GM10266 (cell line): ENCODE measurements around the gene MSL3B.

Experiments
- DNase-seq: peaks from one replicate; pipeline ENCODE4 v3.0.0; 2012; ENCODE audit errors: extremely low spot score
- CTCF ChIP-seq: IDR thresholded peaks from 2 replicates; pipeline ENCODE4 v1.5.1; 2012; ENCODE audit warnings: mild to moderate bottlenecking, low read depth; ENCODE audit not compliant: control insufficient read depth, insufficient read depth; ENCODE audit errors: missing control alignments

The MSL3B gene

GRCh38 chr2:233828546-233829192 is 39.5 kb downstream of the MSL3B start:
- no peak for DNase-seq
- no peak for TF ChIP-seq CTCF

GRCh38 chr2:233824373-233824772 is 43.8 kb downstream of the MSL3B start:
- no peak for DNase-seq
- no peak for TF ChIP-seq CTCF

GRCh38 chr2:233823731-233824121 is 44.5 kb downstream of the MSL3B start:
- no peak for TF ChIP-seq CTCF
- DNase-seq = no peak

- TF ChIP-seq CTCF = no peak
- DNase-seq = no peak
Observed at GRCh38 chr2:233822781-233823730, 45.1 kb downstream of the MSL3B start.

GRCh38 chr2:233822101-233822771 is 46.0 kb downstream of the MSL3B start:
- no peak for DNase-seq
- TF ChIP-seq CTCF = no peak

GRCh38 chr2:233821709-233822100 is 46.5 kb downstream of the MSL3B start:
- DNase-seq = no peak
- TF ChIP-seq CTCF = no peak
